HepG2 (cell line): Measurements from ENCODE around the gene PERP. TPM values are rescaled to one million over a fixed set of nuclear protein-coding genes. Genes with fewer than 3 reads are reported as not detected.

Experiments used
- ARHGAP35 ChIP-seq: sonication (generic); formaldehyde crosslinking; IDR thresholded peaks from 2 replicates; pipeline ENCODE4 v1.9.0; 2022; ENCODE audit warnings: mild to moderate bottlenecking, inconsistent platforms, moderate library complexity, missing genetic modification reagents, borderline replicate concordance
- ATRX ChIP-seq: sonication (generic); formaldehyde crosslinking; IDR thresholded peaks from 2 replicates; pipeline ENCODE4 v1.4.0; 2020; ENCODE audit warnings: missing genetic modification reagents, borderline replicate concordance
- CC2D1A ChIP-seq: sonication (generic); formaldehyde crosslinking; IDR thresholded peaks from 2 replicates; pipeline ENCODE4 v1.8.1; 2023; ENCODE audit warnings: mild to moderate bottlenecking, missing genetic modification reagents
- CENPT ChIP-seq: sonication (generic); formaldehyde crosslinking; IDR thresholded peaks from 2 replicates; pipeline ENCODE4 v1.8.0; 2022; ENCODE audit warnings: low read depth, mild to moderate bottlenecking, moderate library complexity, missing genetic modification reagents
- FOXA1 ChIP-seq, 2 experiments: fragments of 450-650 bp in 1 of 2; sonication (generic) in 1 of 2; formaldehyde crosslinking in 1 of 2; IDR thresholded peaks; 2 replicates each; pipeline versions ENCODE4 v1.4.0 to v1.6.1; 2016 to 2020; ENCODE audit warnings: missing genetic modification reagents in 1 of 2
- HCFC1 ChIP-seq: fragments of 150-350 bp; IDR thresholded peaks from 2 replicates; pipeline ENCODE4 v1.6.1; 2014; ENCODE audit warnings: low read depth, low read length
- HMG20B ChIP-seq: conservative IDR thresholded peaks from 2 replicates; pipeline ENCODE4 v1.6.1; 2016; ENCODE audit warnings: missing genetic modification reagents, missing compliant biosample characterization
- KDM5B ChIP-seq: sonication (generic); formaldehyde crosslinking; IDR thresholded peaks from 2 replicates; pipeline ENCODE4 v1.4.0; 2020; ENCODE audit warnings: missing genetic modification reagents, mild to moderate bottlenecking, borderline replicate concordance
- MLLT10 ChIP-seq: sonication (generic); formaldehyde crosslinking; IDR thresholded peaks from 2 replicates; pipeline ENCODE4 v1.4.0; 2020; ENCODE audit warnings: missing genetic modification reagents
- NKX3-1 ChIP-seq: sonication (generic); formaldehyde crosslinking; IDR thresholded peaks from 2 replicates; pipeline ENCODE4 v1.5.0; 2020; ENCODE audit warnings: missing genetic modification reagents
- NRL ChIP-seq: sonication (generic); formaldehyde crosslinking; IDR thresholded peaks from 2 replicates; pipeline ENCODE4 v1.5.0; 2020; ENCODE audit warnings: missing genetic modification reagents, mild to moderate bottlenecking, moderate library complexity, borderline replicate concordance
- SMAD3 ChIP-seq: sonication (generic); formaldehyde crosslinking; IDR thresholded peaks from 2 replicates; pipeline ENCODE4 v1.4.0; 2020; ENCODE audit warnings: missing genetic modification reagents
- TEAD3 ChIP-seq: optimal IDR thresholded peaks from 2 replicates; pipeline ENCODE3; 2016; ENCODE audit warnings: borderline replicate concordance
- YY1 ChIP-seq: IDR thresholded peaks from 2 replicates; pipeline ENCODE4 v1.6.1; 2011; ENCODE audit warnings: low read length, low read depth, moderate library complexity, mild to moderate bottlenecking; ENCODE audit not compliant: insufficient read depth, insufficient replicate concordance
- ZBTB40 ChIP-seq, 2 experiments: fragments of 450-650 bp in 1 of 2; sonication (generic) in 1 of 2; formaldehyde crosslinking in 1 of 2; IDR thresholded peaks; 2 replicates each; pipeline versions ENCODE4 v1.6.1 to v1.8.0; 2016 to 2022; ENCODE audit warnings: antibody characterized with exemption in 1 of 2, mild to moderate bottlenecking in 1 of 2, missing genetic modification reagents in 1 of 2
- ZMYM4 ChIP-seq: sonication (generic); formaldehyde crosslinking; IDR thresholded peaks from 2 replicates; pipeline ENCODE4 v1.8.1; 2023; ENCODE audit warnings: mild to moderate bottlenecking, missing genetic modification reagents
- ZNF44 ChIP-seq: sonication (generic); formaldehyde crosslinking; IDR thresholded peaks from 2 replicates; pipeline ENCODE4 v1.5.1; 2020; ENCODE audit warnings: mild to moderate bottlenecking, missing genetic modification reagents
- ZNF570 ChIP-seq: sonication (generic); formaldehyde crosslinking; IDR thresholded peaks from 2 replicates; pipeline ENCODE4 v1.4.0; 2020; ENCODE audit warnings: mild to moderate bottlenecking, missing genetic modification reagents, borderline replicate concordance
- ZNF672 ChIP-seq: sonication (generic); formaldehyde crosslinking; IDR thresholded peaks from 2 replicates; pipeline ENCODE4 v1.8.1; 2022; ENCODE audit warnings: missing genetic modification reagents
- ZNF713 ChIP-seq: sonication (generic); formaldehyde crosslinking; IDR thresholded peaks from 2 replicates; pipeline ENCODE4 v1.4.0; 2020; ENCODE audit warnings: mild to moderate bottlenecking, missing genetic modification reagents
- ZNF780A ChIP-seq: sonication (generic); formaldehyde crosslinking; IDR thresholded peaks from 2 replicates; pipeline ENCODE4 v1.8.0; 2022; ENCODE audit warnings: mild to moderate bottlenecking, missing genetic modification reagents, moderate library complexity
- polyA plus RNA-seq, 8 experiments: library from polyadenylated mRNA; depleted of rRNA in 3 of 8; stranded (reverse) in 7 of 8; unstranded in 1 of 8; fragments of >200 nt; fragmentation: Illumina TruSeq in 4 of 8; extraction: Trizol in 4 of 8; gene quantifications; 2 replicates each; pipeline versions ENCODE4 v1.2.1 to v1.2.3, GENCODE V29; 2011 to 2016; ENCODE audit warnings: low read depth in 4 of 8, missing spikeins in 1 of 8, mixed read lengths in 1 of 8; ENCODE audit not compliant: insufficient read depth in 1 of 8
- total RNA-seq, 5 experiments: library from RNA; depleted of rRNA; stranded (reverse); fragments of >200 nt; fragmentation: Illumina TruSeq; extraction: Trizol; gene quantifications; 2 replicates each; pipeline ENCODE4 v1.2.3, GENCODE V29; 2016; ENCODE audit warnings: low read depth in 1 of 5

PERP gene
- total and polyA plus RNA-seq, 2 of the 13 experiments (the other 11 are each of a cell fraction or from before 2014, with no cell fraction given), result 26.0 to 53.0 TPM

- TF ChIP-seq ZBTB40 (IDR thresholded peaks at IDR 0.05), result no peak
- TF ChIP-seq ZBTB40 (CRISPR knock-in tag; IDR thresholded peaks at IDR 0.05), result no peak; the same call in 1 of the 2 replicates
- TF ChIP-seq ZMYM4, result peak; percentile 92
- TF ChIP-seq CC2D1A (CRISPR knock-in tag), result 0 out of 2 replicates have a peak, but pooled peaks have one; percentile 34
- no peak for TF ChIP-seq ARHGAP35
- no peak; the same call in 1 of the 2 replicates for TF ChIP-seq CENPT
- no peak for TF ChIP-seq ZNF780A (CRISPR knock-in tag)
- no peak for TF ChIP-seq HCFC1
- TF ChIP-seq ZNF44 (CRISPR knock-in tag), result no peak
- TF ChIP-seq HMG20B, result peak; percentile 72; the same call in 1 of the 2 replicates
- TF ChIP-seq SMAD3 (CRISPR knock-in tag), result peak; percentile 59; the same call in 1 of the 2 replicates
- TF ChIP-seq YY1, result no peak
- TF ChIP-seq FOXA1 (IDR thresholded peaks at IDR 0.05), result no peak
- peak; percentile 77 for TF ChIP-seq FOXA1 (CRISPR knock-in tag; IDR thresholded peaks at IDR 0.05)
- TF ChIP-seq MLLT10 (CRISPR knock-in tag), result no peak
- no peak for TF ChIP-seq ATRX (CRISPR knock-in tag)
- no peak for TF ChIP-seq NRL (CRISPR knock-in tag)
- peak; percentile 91 for TF ChIP-seq TEAD3
- TF ChIP-seq ZNF713 (CRISPR knock-in tag), result no peak
- TF ChIP-seq ZNF570, result no peak
- no peak for TF ChIP-seq ZNF672 (CRISPR knock-in tag)
- TF ChIP-seq KDM5B (CRISPR knock-in tag), result no peak
- TF ChIP-seq NKX3-1 (CRISPR knock-in tag), result no peak
Observed at GRCh38 chr6:138084904-138085838, 22.0 kb downstream of the PERP start (continued).
